T-cell (primary cell): Measurements from ENCODE around the gene DCN. TPM values are rescaled to one million over a fixed set of nuclear protein-coding genes. Genes with fewer than 3 reads are reported as not detected.

Experiments
- total RNA-seq, 35 experiments: library from RNA in 6 of 35; stranded (reverse) in 6 of 35; fragments of 120-200 nt in 1 of 35; gene quantifications; one replicate each; pipeline versions ENCODE4 v1.2.1 to v1.2.4 and lab custom pipeline; 2013 to 2026

DCN gene
- total RNA-seq, 5 donors from 2014 or later (not counting 1 experiment from before 2014, with no cell fraction given), result 3.4 to 6.9 (median 6.8) TPM; not detected in 2

Other genes with a start within 250 kb of the DCN start
- not detected for gene CCER1, start 227.6 kb downstream of the DCN start, total RNA-seq
- not detected for gene EPYC, start 177.8 kb downstream of the DCN start, total RNA-seq
- gene KERA, start 124.8 kb downstream of the DCN start, total RNA-seq, result not detected
- 1 to 10 TPM in 1 of 5 donors, under 1 TPM in 2, not detected in 2; 0.46 to 1.1 (median 0.61) TPM for gene LUM, start 71.3 kb downstream of the DCN start, total RNA-seq